ENCODE measurements around the gene KRIT1. TPM values are rescaled to one million over a fixed set of nuclear protein-coding genes. Genes with fewer than 3 reads are reported as not detected.

The KRIT1 gene
- 10 to 100 TPM; 48.1 to 57.5 (median 52.4) TPM for total RNA-seq

- peak within 1 kb of the TSS; percentile 91 to 94 (median 93) for H3K27ac ChIP-seq (replicated peaks in 1 of 4)
- H3K27me3 ChIP-seq: no peaks in the 10 kb centered on the region
- peaks cover 25 to 50% (median 36%) of the 10 kb centered on the region in 4 donors for H3K4me1 ChIP-seq
- 0% methylated on average over 21 of the region's 71 CpGs for WGBS
- intact Hi-C loops (cut with DNase I): loop anchor here (2.0 kb wide), 1 partner anchor 201 kb away; the partner anchor contains the start of gene GATAD1
- H3K4me3 ChIP-seq: peak within 1 kb of the TSS; percentile 78 to 96 (median 94)
- DNase-seq (ENCODE audit: extremely low spot score): peak; percentile 98
- TF ChIP-seq EP300 (IDR thresholded peaks at IDR 0.05): no peak
- peak; percentile 79 to 88 for TF ChIP-seq POLR2AphosphoS5 (IDR thresholded peaks at IDR 0.05)
- TF ChIP-seq CTCF (IDR thresholded peaks at IDR 0.05): peak in 2 of 3 experiments; percentile 28 to 32
- TF ChIP-seq POLR2A (IDR thresholded peaks at IDR 0.05; ENCODE audit: low read depth): no peak
- H3K36me3 ChIP-seq: peaks cover 6 to 13% (median 10%) of the 10 kb centered on the region in 4 donors
- no peaks in the 10 kb centered on the region for H3K9me3 ChIP-seq
These were observed at the start of gene KRIT1, which contains the start of gene ANKIB1 for GRCh38 chr7:92245487-92246359. Gene KRIT1 (minus strand): TSS chr7:92245914. CDS start chr7:92242135, 3,779 bp downstream. Gene ANKIB1 (plus strand): TSS chr7:92245974. CDS start chr7:92294979, 49,005 bp downstream.

GRCh38 chr7:92295391-92295790 is 49.7 kb upstream of the KRIT1 start:
- Histone ChIP-seq H3K4me1 (peaks cover 8 to 22% (median 15%) of the 10 kb centered on the region in 4 donors), H3K36me3 (peaks cover 0 to 14% (median 0%) of the 10 kb centered on the region in 4 donors), H3K27ac (replicated peaks in 1 of 4) (no peak overlapping the region), H3K4me3 (no peak overlapping the region), H3K9me3 (no peaks in the 10 kb centered on the region), H3K27me3 (no peaks in the 10 kb centered on the region)
- 63% methylated on average over 1 of the region's 1 CpG for WGBS
- intact Hi-C loops (cut with DNase I): no loop called here
- TF ChIP-seq CTCF (IDR thresholded peaks at IDR 0.05) (no peak), EP300 (IDR thresholded peaks at IDR 0.05) (no peak), POLR2AphosphoS5 (IDR thresholded peaks at IDR 0.05) (no peak), POLR2A (IDR thresholded peaks at IDR 0.05; ENCODE audit: low read depth) (no peak)
- DNase-seq (ENCODE audit: extremely low spot score): no peak

- Histone ChIP-seq H3K27ac (replicated peaks in 1 of 4) (no peak overlapping the region), H3K4me1 (peaks cover 8 to 22% (median 15%) of the 10 kb centered on the region in 4 donors), H3K36me3 (peaks cover 0 to 8% (median 0%) of the 10 kb centered on the region in 4 donors), H3K9me3 (no peaks in the 10 kb centered on the region), H3K27me3 (no peaks in the 10 kb centered on the region), H3K4me3 (peak overlapping the region; percentile 8 to 35 (median 22))
- WGBS: 55% methylated on average over 2 of the region's 2 CpGs
- TF ChIP-seq POLR2AphosphoS5 (IDR thresholded peaks at IDR 0.05) (no peak), CTCF (IDR thresholded peaks at IDR 0.05) (no peak)
- intact Hi-C loops (cut with DNase I): no loop called here
- DNase-seq (ENCODE audit: extremely low spot score): no peak
These were observed 48.3 kb upstream of the KRIT1 start for GRCh38 chr7:92293896-92294590.

GRCh38 chr7:92292981-92293380 is 47.3 kb upstream of the KRIT1 start:
- H3K27me3 ChIP-seq: no peaks in the 10 kb centered on the region
- peaks cover 0 to 8% (median 0%) of the 10 kb centered on the region in 4 donors for H3K36me3 ChIP-seq
- TF ChIP-seq POLR2A (IDR thresholded peaks at IDR 0.05; ENCODE audit: low read depth) (no peak), CTCF (IDR thresholded peaks at IDR 0.05) (no peak), POLR2AphosphoS5 (IDR thresholded peaks at IDR 0.05) (no peak), EP300 (IDR thresholded peaks at IDR 0.05) (no peak)
- 88% methylated on average over 3 of the region's 3 CpGs for WGBS
- H3K4me3 ChIP-seq: no peak overlapping the region
- no peak overlapping the region for H3K27ac ChIP-seq (replicated peaks in 1 of 4)
- H3K4me1 ChIP-seq: peaks cover 8 to 22% (median 15%) of the 10 kb centered on the region in 4 donors
- intact Hi-C loops (cut with DNase I): no loop called here
- no peak for DNase-seq (ENCODE audit: extremely low spot score)
- no peaks in the 10 kb centered on the region for H3K9me3 ChIP-seq

All from esophagus muscularis mucosa (tissue), 4 donors.